Umbilical cord (tissue), 2 donors: Measurements from ENCODE around the gene PSME1. TPM values are rescaled to one million over a fixed set of nuclear protein-coding genes. Genes with fewer than 3 reads are reported as not detected.

Experiments
- DNase-seq: peaks from one replicate; pipeline ENCODE4 v3.0.0-alpha.2; 2015; ENCODE audit warnings: low spot score
- total RNA-seq: library from RNA; depleted of rRNA; stranded (reverse); fragments of >200 nt; gene quantifications from one replicate; pipeline ENCODE4 v1.2.3, GENCODE V29; 2014; ENCODE audit warnings: low replicate concordance; ENCODE audit not compliant: insufficient read depth

Gene PSME1
- total RNA-seq, 1 donor from 2014 or later: 35.4 TPM

DNA sequence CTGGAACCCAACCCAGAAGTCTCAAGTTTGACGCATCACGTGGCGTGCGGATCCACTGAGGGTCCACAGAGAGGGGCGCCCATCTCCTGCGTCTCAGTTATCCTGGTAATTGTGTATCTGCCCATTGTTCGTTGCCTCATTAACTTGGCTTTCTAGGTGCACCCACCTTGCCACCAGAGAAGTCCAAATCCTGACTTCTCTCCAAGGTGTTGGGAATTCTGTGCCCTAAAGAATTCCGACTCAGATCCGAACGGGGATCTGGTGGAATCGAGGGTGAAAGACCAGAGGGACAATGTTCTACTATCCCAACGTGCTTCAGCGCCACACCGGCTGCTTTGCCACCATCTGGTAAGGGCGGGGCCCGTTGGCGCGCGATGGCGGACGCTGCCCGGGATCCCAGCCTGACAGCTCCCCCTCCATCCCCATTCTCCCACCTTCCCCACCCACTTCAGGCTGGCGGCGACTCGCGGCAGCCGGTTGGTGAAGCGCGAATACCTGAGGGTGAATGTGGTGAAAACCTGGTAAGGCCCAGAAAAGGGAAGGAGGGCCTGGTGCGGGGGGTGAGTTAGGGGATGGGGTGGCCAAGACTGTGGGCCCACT, 36.4 kb downstream of the PSME1 start:
- DNase-seq: no peak

DNA sequence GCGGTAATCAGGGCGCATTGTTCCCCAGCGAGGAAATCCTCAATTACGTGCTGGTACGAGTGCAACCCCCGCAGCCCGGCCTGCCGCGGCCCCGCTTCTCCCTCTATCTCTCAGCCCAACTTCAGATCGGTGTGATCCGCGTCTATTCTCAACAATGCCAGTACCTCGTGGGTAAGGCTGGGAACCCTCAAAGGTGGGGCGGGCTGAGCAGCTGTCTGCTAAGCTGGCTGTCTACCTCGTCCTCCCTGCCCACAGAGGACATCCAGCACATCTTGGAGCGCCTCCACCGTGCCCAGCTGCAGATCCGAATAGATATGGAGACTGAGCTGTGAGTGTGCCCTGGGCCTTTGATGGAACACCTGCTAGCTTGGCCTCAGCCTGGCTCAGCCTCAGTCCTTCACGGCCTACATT, 36.9 kb downstream of the PSME1 start:
- DNase-seq: no peak

- DNase-seq: no peak
Observed at GRCh38 chr14:24176599-24176998, 40.6 kb downstream of the PSME1 start.

GRCh38 chr14:24177041-24177825, 41.2 kb downstream of the PSME1 start:
- no peak for DNase-seq

DNA sequence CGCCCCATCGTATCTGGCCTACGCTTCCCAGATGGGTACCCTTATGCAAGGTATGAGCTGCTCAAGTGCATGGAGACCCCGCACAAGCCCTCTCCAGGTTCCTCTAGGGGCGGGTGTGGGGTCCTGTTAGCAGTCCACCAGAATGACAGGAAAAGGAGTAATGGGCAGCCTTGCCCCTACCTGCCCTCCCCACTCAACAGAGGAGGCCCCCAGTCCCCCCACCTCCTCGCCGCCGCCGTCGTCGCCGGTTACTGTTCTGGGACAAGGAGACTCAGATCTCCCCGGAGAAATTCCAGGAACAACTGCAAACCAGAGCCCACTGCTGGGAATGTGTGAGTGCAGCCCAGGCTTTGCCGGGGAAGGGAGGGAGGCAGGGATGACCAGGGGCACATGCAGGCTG, 41.9 kb downstream of the PSME1 start:
- DNase-seq: no peak

- no peak for DNase-seq
Observed at GRCh38 chr14:24178399-24179178, 42.6 kb downstream of the PSME1 start.

DNA sequence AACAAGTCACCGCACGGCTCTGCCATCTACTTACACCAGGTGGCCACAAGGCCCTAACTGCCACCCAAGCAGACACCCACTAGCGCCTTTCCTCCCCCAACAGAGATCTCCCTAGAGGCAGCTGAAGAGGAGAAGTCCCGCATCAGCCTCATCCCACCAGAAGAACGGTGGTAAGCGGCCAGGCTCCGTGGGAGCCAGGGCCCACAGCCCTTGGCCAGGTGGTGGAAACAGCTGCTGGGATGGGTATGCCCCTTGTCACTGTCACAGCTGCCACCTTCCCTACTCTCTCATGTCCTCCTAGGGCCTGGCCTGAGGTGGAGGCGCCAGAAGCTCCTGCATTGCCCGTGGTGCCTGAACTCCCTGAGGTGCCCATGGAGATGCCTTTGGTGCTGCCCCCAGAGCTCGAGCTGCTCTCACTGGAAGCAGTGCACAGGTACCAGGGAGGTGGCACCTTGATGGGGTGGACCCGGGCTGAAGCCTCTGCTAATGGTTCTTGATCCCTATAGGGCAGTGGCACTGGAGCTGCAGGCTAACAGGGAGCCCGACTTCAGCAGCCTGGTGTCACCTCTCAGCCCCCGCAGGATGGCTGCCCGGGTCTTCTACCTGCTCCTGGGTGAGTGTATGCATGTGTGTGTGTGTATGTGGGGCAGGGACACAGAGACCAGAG, 43.4 kb downstream of the PSME1 start:
- no peak for DNase-seq

GRCh38 chr14:24179961-24180796, 44.2 kb downstream of the PSME1 start:
- no peak for DNase-seq

GRCh38 chr14:24181371-24182077, 45.5 kb downstream of the PSME1 start:
- DNase-seq: no peak

GRCh38 chr14:24182110-24182882, 46.3 kb downstream of the PSME1 start:
- DNase-seq: no peak

DNA sequence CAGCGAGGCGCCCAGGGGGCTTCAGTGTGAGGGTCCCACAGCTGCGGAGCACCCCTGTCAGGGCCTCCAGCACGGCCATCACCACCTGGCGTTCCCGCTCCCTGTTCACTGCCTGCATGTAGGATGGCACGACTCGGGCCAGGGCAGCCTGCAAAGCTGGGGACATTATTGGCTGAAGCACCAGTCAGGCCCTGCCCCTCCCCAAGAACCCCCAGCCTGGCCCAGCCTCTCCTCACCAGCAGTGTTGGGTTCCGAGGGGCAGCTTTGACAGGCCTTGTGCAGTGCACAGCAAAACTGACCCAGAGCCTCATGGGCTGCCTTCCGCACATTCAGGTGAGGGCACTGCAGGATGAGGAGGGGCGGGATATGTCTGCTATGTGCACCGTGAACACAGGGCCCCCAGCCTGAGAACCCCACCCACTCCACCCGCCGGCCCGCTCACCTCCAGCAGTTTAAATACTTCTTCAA, 47.1 kb downstream of the PSME1 start:
- no peak for DNase-seq

GRCh38 chr14:24184104-24184970, 48.3 kb downstream of the PSME1 start:
- DNase-seq: no peak

- no peak for DNase-seq
Observed at GRCh38 chr14:24185026-24185425, 49.0 kb downstream of the PSME1 start.

DNA sequence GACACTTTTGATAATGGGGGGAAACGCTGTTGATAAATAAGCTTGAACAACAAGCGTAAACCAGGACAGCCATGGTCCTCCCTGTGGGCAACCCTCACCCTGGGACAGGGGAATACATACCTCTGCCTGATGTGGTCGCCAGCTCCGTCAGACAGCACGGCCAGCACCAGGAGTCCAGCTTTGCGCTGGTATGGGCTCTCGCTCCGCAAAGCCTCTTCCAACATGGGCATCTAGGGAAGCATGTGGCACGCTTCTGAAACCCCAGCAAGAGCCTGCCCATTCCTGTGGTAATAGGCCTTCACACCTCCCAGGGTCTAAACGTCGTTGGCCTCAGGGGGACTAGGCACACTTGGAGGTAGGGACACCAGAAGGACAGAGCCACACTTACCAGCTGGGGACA, 49.7 kb downstream of the PSME1 start:
- DNase-seq: no peak

DNA sequence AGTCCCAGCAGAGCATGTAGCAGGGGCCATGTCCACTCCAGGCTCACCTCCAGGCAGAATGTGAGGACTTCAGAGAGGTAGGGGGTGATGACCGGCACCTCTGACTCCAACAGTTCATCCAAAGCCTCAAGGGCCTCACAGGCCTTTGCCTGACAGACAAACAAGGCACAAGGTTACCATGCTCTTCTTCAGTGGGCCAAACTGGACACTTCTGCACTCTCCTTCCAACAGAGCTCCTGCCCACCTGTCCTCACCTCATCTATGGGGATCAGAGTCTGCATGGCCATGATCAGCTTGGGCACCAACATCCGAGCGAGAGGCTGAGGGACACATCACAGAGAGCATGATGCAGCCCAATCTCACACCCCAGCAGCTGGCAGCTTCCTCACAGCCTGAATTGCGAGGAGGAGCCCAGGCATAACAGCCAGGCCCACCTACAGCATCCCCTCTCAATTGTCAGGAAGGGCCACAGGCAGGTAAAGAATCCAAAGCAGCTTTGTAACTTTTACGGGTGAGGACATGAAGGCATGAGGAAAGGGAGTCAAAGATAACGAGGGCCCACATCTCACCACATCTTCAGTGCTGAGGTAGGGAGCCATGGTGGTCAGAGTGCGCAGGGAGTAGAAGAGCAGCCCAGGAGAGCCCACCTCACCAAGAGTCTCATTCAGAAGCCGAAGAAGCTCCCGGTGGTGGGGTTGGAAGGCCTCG, 51.0 kb downstream of the PSME1 start:
- DNase-seq: no peak

DNA sequence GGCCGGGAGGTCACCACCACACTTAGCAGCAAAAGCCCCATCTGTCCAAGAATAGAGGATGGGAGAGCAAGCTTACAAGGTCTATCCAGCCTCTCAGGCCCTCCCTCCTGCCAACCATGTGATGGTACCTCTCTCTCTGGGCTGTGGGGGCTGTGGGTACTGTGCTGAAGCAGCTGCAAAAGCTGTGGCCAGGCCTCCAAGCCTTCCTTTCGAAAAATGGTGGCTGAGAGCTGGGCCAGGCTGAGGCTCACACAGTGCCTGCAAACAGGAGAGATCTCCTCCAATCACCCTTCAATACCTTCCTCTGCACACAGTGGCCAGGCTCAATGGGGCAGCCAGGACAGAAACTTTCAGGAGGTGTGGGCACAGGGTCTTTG, 51.5 kb downstream of the PSME1 start:
- no peak for DNase-seq
